Activated B cell treated with CpG ODN at 0.5 μM for 24 hours (primary cell): ENCODE measurements around the gene DAGLB. TPM values are rescaled to one million over a fixed set of nuclear protein-coding genes. Genes with fewer than 3 reads are reported as not detected.
"Not testable (repeated sequence)": the region's sequence is repeated elsewhere in the genome, so short reads cannot be mapped to it uniquely, and the experiment has no call there.

Experiments used
- ATAC-seq: fragments of 200-7000 bp; cut with Tn5 transposase; one replicate; pipeline ENCODE4 v1.10.0; 2021; ENCODE audit warnings: low read depth, mild to moderate bottlenecking, moderate library complexity
- CTCF ChIA-PET: fragments of 350-600 bp; sonication (Branson Sonifier 250); formaldehyde crosslinking; loops from one replicate; lab custom pipeline; 2021; ENCODE audit warnings: antibody characterized with exemption; lab: Charles Lee
- POLR2A ChIA-PET: fragments of 350-600 bp; sonication (Branson Sonifier 250); formaldehyde crosslinking; loops from one replicate; lab custom pipeline; 2021; ENCODE audit warnings: antibody characterized with exemption; lab: Charles Lee
- DNase-seq: peaks from one replicate; pipeline ENCODE4 v3.0.0; 2022
- H3K27ac Mint-ChIP-seq: one replicate; pipeline ENCODE4 v1.8.0; 2020; ENCODE audit warnings: mixed read lengths
- H3K27me3 Mint-ChIP-seq: one replicate; pipeline ENCODE4 v1.8.0; 2021; ENCODE audit warnings: mixed read lengths
- H3K36me3 Mint-ChIP-seq: one replicate; pipeline ENCODE4 v1.8.0; 2021; ENCODE audit warnings: low read depth, mixed read lengths
- H3K4me1 Mint-ChIP-seq: one replicate; pipeline ENCODE4 v1.8.0; 2021; ENCODE audit warnings: mixed read lengths
- H3K4me3 Mint-ChIP-seq: one replicate; pipeline ENCODE4 v1.8.0; 2020; ENCODE audit warnings: mild to moderate bottlenecking, mixed read lengths
- H3K9me3 Mint-ChIP-seq: one replicate; pipeline ENCODE4 v1.8.0; 2020; ENCODE audit warnings: mixed read lengths
- intact Hi-C: fragments of 100-400 bp; cut with micrococcal nuclease; formaldehyde crosslinking; loops from one replicate; pipeline ENCODE4 v1.15.1; 2024
- total RNA-seq: library from RNA; stranded (reverse); gene quantifications from 2 replicates; pipeline ENCODE4 v1.2.3, GENCODE V29; 2022
- TF ChIP-seq, protein P1 (sequence below): fragments of 200-600 bp; IDR thresholded peaks from one replicate; pipeline ENCODE4 v1.8.0; 2022; ENCODE audit warnings: antibody characterized with exemption, mild to moderate bottlenecking

DAGLB gene
- total RNA-seq, 1 donor from 2014 or later: 18.3 TPM

DNA sequence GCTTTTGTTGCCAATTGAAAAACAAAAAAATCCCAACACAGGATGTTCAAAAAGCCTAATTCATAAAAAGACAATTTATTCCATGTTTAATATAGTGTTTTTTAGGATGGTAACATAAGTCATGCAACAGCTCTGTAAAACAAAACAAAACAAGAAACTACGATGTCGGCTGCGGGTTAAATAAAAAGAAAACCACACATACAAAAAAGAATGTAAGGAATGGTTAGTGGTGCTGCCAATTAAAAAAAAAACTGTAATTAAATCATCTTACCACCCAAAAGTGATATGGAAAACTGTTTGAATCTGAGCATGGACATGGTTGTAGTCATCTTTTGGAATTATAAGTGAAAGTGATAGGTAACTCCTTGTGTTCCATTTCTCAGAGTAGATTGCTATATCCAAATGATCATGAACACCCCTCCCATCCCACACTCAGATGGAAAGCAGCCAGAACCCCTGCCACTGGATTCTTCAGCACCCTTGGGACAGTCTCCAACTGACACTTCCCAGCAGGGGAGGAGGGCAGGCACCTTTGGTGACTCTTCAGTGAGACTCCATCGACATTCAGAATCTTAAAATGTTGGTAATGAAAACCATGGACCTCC, 14.3 kb upstream of the DAGLB start:
- H3K27ac Mint-ChIP-seq: no peak overlapping the region
- intact Hi-C loops: no loop called here
- no peaks in the 10 kb centered on the region for H3K27me3 Mint-ChIP-seq
- ChIA-PET CTCF (no interaction called here), POLR2A (interaction anchor here (0.7 kb wide), 1 partner anchor 8 kb away, joined by 4 read pairs; no protein-coding TSS in a partner anchor)
- no peak for DNase-seq
- H3K4me1 Mint-ChIP-seq: peaks cover 4% of the 10 kb centered on the region
- H3K36me3 Mint-ChIP-seq: peaks cover 51% of the 10 kb centered on the region
- ATAC-seq: no peak
- H3K4me3 Mint-ChIP-seq: no peak overlapping the region
- no peaks in the 10 kb centered on the region for H3K9me3 Mint-ChIP-seq
- TF ChIP-seq, protein P1, sequence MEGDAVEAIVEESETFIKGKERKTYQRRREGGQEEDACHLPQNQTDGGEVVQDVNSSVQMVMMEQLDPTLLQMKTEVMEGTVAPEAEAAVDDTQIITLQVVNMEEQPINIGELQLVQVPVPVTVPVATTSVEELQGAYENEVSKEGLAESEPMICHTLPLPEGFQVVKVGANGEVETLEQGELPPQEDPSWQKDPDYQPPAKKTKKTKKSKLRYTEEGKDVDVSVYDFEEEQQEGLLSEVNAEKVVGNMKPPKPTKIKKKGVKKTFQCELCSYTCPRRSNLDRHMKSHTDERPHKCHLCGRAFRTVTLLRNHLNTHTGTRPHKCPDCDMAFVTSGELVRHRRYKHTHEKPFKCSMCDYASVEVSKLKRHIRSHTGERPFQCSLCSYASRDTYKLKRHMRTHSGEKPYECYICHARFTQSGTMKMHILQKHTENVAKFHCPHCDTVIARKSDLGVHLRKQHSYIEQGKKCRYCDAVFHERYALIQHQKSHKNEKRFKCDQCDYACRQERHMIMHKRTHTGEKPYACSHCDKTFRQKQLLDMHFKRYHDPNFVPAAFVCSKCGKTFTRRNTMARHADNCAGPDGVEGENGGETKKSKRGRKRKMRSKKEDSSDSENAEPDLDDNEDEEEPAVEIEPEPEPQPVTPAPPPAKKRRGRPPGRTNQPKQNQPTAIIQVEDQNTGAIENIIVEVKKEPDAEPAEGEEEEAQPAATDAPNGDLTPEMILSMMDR: no peak

DNA sequence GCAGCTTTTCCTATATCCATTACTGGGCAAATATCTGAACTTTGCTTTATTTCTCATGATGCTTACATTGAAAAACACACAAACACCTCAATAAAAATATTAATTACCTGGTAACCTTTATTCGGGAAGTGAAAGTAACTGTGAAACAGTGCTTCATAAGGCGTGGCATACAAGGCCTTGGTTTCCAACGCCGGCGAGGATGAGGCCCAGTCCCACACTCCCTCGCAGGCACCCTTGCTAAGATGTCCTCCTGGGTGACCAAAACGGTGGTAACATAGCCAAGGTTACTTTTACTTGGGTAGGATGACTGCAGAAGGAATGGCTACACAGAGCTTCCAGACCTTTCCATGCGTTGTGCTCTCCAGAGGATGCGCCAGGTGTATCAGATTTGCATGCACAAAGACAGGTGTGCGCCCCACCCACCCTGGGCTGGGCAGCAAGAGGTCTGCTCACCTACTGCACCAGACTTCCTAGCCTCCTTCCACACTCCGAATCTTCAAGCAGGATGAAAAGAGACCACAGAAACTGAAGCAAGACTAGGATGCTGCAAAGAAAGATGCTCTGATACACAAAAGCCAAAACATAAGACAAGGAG, 13.3 kb upstream of the DAGLB start:
- POLR2A ChIA-PET: no interaction called here

DNA sequence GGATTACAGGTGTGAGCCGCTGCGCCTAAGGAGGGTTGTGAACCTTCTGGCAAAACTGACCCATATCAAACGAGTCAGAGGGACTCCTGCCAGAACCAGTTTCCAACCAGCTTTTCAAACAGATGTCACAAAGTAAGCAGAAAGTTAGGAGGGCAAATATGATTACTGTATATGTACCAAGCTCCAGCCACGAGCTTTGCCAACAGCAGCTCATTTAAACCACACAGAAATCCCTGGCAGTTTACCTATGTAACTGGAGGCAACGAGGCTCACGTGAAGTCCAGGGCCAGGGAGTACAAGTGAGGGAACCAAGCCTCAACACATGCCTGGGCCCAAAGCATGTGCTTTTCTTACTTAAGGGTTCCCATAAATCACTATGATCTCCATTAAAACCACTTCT, 12.5 kb upstream of the DAGLB start:
- peaks cover 34% of the 10 kb centered on the region for H3K36me3 Mint-ChIP-seq
- no peak overlapping the region for H3K27ac Mint-ChIP-seq
- CTCF ChIA-PET: no interaction called here
- H3K4me1 Mint-ChIP-seq: peaks cover 4% of the 10 kb centered on the region
- ATAC-seq (no peak), DNase-seq (no peak)
- no peaks in the 10 kb centered on the region for H3K9me3 Mint-ChIP-seq
- H3K27me3 Mint-ChIP-seq: no peaks in the 10 kb centered on the region
- no peak overlapping the region for H3K4me3 Mint-ChIP-seq
- intact Hi-C loops: no loop called here
- POLR2A ChIA-PET: no interaction called here
- TF ChIP-seq, protein P1: no peak

More for the DNA sequence above, 13.3 kb upstream of the DAGLB start:
- TF ChIP-seq, protein P1: no peak
- no peaks in the 10 kb centered on the region for H3K27me3 Mint-ChIP-seq
- H3K4me1 Mint-ChIP-seq: peaks cover 4% of the 10 kb centered on the region
- DNase-seq (no peak), ATAC-seq (no peak)
- no peak overlapping the region for H3K27ac Mint-ChIP-seq
- intact Hi-C loops: no loop called here
- H3K4me3 Mint-ChIP-seq: no peak overlapping the region
- H3K9me3 Mint-ChIP-seq: no peaks in the 10 kb centered on the region
- CTCF ChIA-PET: no interaction called here
- H3K36me3 Mint-ChIP-seq: peaks cover 41% of the 10 kb centered on the region

DNA sequence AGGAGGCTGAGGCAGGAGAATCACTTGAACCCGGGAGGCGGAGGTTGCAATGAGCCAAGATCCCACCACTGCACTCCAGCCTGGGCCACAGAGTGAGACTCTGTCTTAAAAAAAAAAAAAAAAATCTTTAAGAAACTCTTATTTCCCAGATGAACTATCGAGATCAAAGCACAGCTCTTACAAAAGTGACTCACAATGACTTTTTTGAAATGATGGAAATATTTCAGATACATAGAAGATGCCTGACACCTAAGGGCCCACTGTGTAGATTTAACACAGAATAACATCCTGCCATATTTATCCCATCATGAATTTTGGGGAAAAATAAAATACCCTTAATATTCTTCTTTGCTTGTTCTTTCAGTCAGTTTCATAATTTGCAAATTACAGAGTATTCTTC, 10.9 kb upstream of the DAGLB start:
- H3K4me1 Mint-ChIP-seq, ATAC-seq, H3K9me3 Mint-ChIP-seq, DNase-seq, intact Hi-C loops, H3K4me3 Mint-ChIP-seq, H3K27ac Mint-ChIP-seq, H3K27me3 Mint-ChIP-seq, CTCF ChIA-PET: not testable (repeated sequence)
- peaks cover 26% of the 10 kb centered on the region for H3K36me3 Mint-ChIP-seq
- POLR2A ChIA-PET: interaction anchor here (0.5 kb wide), 1 partner anchor 55 kb away, joined by 5 read pairs; no protein-coding TSS in a partner anchor

DNA sequence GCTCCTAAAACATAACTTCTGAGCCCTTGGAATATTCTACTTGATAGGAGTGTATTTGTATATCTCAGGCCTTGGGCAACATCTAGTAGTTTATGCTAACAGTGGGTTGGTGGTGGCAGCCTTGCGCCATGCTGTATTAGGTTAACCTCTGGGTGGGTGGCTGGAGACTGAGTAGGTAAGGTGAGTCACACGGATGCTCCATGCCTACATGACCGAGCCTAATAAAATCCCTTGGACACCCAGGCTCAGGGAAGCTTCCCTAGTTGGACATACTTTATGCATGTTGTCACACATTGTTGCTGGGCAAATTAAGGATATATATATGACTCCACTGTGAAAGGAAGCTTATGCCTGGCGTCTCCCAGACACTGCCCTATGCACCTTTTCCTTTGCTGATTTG, 6.0 kb upstream of the DAGLB start:
- Mint-ChIP-seq H3K36me3 (no peaks in the 10 kb centered on the region), H3K9me3 (no peaks in the 10 kb centered on the region), H3K4me1 (peaks cover 3% of the 10 kb centered on the region), H3K27ac (no peak overlapping the region), H3K4me3 (no peak overlapping the region), H3K27me3 (no peaks in the 10 kb centered on the region)
- ChIA-PET POLR2A (no interaction called here), CTCF (interaction anchor here (0.6 kb wide), 1 partner anchor 429 kb away, joined by 5 read pairs; no protein-coding TSS in a partner anchor)
- no peak for ATAC-seq
- no peak for DNase-seq
- TF ChIP-seq, protein P1: no peak
- intact Hi-C loops: no loop called here
